ENCODE measurements around the gene PPIL3.

GRCh38 chr2:200869014-200869413 lies 19.9 kb downstream of the PPIL3 start:
- no peak for TF ChIP-seq POLR2AphosphoS5 (IDR thresholded peaks at IDR 0.05; ENCODE audit: low read depth, low read length)
- TF ChIP-seq SPI1 (IDR thresholded peaks at IDR 0.05; ENCODE audit: low read depth, low read length) = no peak
- no peak for TF ChIP-seq POLR2A (IDR thresholded peaks at IDR 0.05; ENCODE audit: low read depth, low read length)
- TF ChIP-seq TAF1 (IDR thresholded peaks at IDR 0.05; ENCODE audit: low read depth, low read length) = no peak

Data from GM12891 (cell line).